ENCODE results near the gene NDUFA8. TPM values are rescaled to one million over a fixed set of nuclear protein-coding genes. Genes with fewer than 3 reads are reported as not detected.

NDUFA8 gene
- total and polyA plus RNA-seq, 9 of the 15 experiments (the other 6 are each of a cell fraction or from before 2014, with no cell fraction given) = 105 to 212 (median 133) TPM

DNA sequence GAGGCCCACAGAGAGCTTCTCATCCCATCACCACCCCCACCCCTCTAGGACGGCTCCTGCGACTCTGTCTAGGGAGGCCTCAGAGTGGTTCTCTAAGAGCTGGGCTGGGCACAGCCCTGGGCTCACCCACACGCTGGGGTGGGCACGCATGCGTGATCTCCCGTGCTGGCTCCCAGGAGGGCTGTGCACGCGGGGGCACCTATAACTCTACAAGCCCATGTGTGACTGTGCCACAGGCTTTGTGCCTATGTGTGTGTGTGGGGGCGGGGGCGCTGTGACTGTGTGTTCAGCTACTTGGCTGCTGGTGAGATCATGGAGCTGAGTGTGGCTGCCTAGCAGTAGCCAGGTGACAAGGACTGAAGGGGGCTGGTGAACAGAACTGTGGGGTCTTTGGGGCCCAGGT, 32.2 kb downstream of the NDUFA8 start:
- no peak for TF ChIP-seq CTCF (IDR thresholded peaks at IDR 0.05 in 2 of 3, conservative IDR thresholded peaks at IDR 0.05 in 1 of 3; ENCODE audit: insufficient read depth in 2 of 3, low read depth in 1 of 3, low read length in 3 of 3)
- no peak for TF ChIP-seq PCBP1 (IDR thresholded peaks at IDR 0.05; ENCODE audit: low read depth, low read length, poor library complexity, severe bottlenecking)
- TF ChIP-seq ZNF740 (CRISPR knock-in tag; IDR thresholded peaks at IDR 0.05) = peak; percentile 92
- no peak for TF ChIP-seq ZNF740 (tag; IDR thresholded peaks at IDR 0.05)
- in situ Hi-C loops (cut with MboI) (loop anchor here (10.0 kb wide), 1 partner anchor 687 kb away; no protein-coding TSS in a partner anchor), intact Hi-C loops (cut with micrococcal nuclease) (no loop called here)
- H3K27me3 ChIP-seq (ENCODE audit: control insufficient read depth in 2 of 2, insufficient read depth in 2 of 2, low read length in 2 of 2) = peaks cover 0 to 24% of the 10 kb centered on the region in 2 experiments; a peak in 4 of 5 replicates
- H3K4me3 ChIP-seq = no peak overlapping the region
- no peak overlapping the region for H3K4me2 ChIP-seq (ENCODE audit: insufficient read depth, low read length)
- no peak for ATAC-seq
- no peak for FAIRE-seq
- ChIA-PET CTCF (ENCODE audit: low intra/inter-chr PET ratio) (interaction anchor here (3.8 kb wide), 1 partner anchor 222 kb away, joined by 88 read pairs; no protein-coding TSS in a partner anchor), POLR2A (interaction anchor here (0.7 kb wide), 1 partner anchor 936 kb away, joined by 3 read pairs; no protein-coding TSS in a partner anchor)
- H2AFZ ChIP-seq (ENCODE audit: low read depth, low read length) = no peak overlapping the region
- H3K9me3 ChIP-seq (replicated peaks; ENCODE audit: control insufficient read depth, insufficient read depth, low read depth, low read length) = no peaks in the 10 kb centered on the region
- no TSS peak for BruUV-seq (replicated peaks)
- WGBS (ENCODE audit: insufficient coverage, low coverage, missing lambda C conversion rate) = 21% methylated on average over 7 of the region's 10 CpGs
- no peaks in the 10 kb centered on the region for H3K36me3 ChIP-seq (ENCODE audit: control insufficient read depth, insufficient read depth, low read length)
- H3K9ac ChIP-seq (ENCODE audit: insufficient read depth in 1 of 2, low read depth in 2 of 2, low read length in 2 of 2) = no peak overlapping the region
- H3K9me1 ChIP-seq (ENCODE audit: control insufficient read depth, insufficient read depth, low read length) = no peaks in the 10 kb centered on the region
- peaks cover 0 to 31% of the 10 kb centered on the region in 2 experiments; a peak in 3 of 5 replicates for H3K4me1 ChIP-seq (replicated peaks in 1 of 2; ENCODE audit: control insufficient read depth in 2 of 2, insufficient read depth in 2 of 2, low read length in 2 of 2)
- H3K79me2 ChIP-seq (ENCODE audit: control insufficient read depth, insufficient read depth, low read length) = no peaks in the 10 kb centered on the region
- H4K20me1 ChIP-seq (replicated peaks; ENCODE audit: control insufficient read depth, insufficient read depth, low read length) = peaks cover 18% of the 10 kb centered on the region
- DNase-seq (ENCODE audit: extremely low read depth in 1 of 4, low spot score in 3 of 4) = no peak
- H3K27ac ChIP-seq (ENCODE audit: extremely low read depth, low read depth, low read length) = no peak overlapping the region

Measured in K562 (cell line).